HS-27A (cell line): ENCODE results near the gene SNX33.

Experiments
- DNase-seq: peaks from one replicate; pipeline ENCODE4 v3.0.0-alpha.2; 2012; ENCODE audit warnings: low read depth, missing footprints

The SNX33 gene

DNA sequence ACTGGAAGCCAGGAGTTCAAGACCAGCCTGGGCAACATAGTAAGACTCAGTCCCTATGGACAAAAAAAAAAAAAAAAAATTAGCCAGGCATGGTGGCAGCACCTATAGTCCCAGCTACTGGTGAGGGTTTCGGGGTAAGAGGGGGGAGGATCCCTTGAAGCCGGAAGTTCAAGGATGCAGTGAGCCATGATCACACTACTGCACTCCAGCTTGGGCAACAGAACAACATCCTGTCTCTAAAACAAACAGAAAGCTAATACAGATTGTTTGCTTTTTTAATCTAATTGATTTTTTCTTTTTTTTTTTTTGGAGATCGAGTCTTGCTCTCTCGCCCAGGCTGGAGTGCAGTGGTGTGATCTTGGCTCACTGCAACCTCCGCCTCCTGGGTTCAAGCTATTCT, 6.1 kb upstream of the SNX33 start:
- DNase-seq, result no peak

DNA sequence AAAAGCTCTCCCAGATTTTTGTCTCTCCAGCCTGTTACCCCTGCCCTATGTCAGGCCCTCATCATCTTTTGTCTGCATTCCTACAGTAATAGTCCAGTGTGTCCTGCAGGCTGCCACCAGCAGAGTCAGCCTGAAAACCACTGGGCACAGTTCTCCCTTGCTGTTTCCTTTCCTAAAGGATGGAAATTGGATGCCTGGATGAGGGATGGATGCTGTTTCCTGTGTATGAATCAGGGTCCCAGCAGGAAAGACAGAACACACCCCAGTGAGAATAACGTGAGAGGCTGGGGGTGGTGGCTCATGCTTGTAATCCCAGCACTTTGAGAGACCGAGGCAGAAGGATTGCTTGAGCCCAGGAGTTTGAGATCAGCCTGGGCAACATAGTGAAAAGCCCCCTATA, 3.3 kb upstream of the SNX33 start:
- DNase-seq, result no peak

DNA sequence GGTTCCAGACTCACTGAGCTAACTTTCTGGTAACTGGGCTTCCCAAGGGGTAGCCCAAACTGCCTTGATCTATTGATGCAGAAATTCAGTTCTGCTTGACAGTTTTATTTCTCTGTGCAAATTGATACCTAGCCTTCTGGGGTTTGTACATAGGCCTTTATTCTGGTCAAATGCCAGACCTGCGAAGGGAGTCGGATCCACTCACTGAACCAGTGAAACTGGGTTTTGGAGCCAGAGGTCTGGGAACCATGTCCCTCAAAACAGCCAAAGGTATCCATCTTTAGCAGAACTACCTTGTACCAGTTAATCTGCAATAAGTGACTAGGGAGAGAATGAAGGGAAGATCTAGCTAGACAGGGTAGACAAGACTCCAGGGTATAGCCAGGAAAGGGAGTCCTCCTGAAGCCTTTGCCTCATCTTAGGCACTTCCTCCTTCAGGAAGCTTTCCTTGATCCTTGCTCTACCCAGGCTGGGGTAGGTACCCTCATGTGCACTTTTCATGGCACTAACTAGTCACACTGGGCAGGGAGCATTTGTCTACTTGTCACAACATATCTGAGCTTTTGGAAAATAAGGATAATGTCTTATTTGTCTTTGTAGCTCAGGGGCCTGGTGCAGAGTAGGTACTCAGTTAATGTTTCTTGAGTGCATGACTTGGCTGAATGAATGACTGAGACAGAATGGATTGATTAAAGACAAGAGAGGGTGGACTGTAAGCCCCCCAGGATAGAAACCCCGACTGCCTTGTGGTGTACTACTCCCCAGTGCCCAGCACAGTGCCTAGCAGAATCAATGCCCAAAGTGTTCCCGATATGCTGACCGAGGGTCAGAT, 1.4 kb upstream of the SNX33 start:
- DNase-seq, result no peak

GRCh38 chr15:75646944-75647364, 758 bp upstream of the SNX33 start:
- DNase-seq, result no peak

DNA sequence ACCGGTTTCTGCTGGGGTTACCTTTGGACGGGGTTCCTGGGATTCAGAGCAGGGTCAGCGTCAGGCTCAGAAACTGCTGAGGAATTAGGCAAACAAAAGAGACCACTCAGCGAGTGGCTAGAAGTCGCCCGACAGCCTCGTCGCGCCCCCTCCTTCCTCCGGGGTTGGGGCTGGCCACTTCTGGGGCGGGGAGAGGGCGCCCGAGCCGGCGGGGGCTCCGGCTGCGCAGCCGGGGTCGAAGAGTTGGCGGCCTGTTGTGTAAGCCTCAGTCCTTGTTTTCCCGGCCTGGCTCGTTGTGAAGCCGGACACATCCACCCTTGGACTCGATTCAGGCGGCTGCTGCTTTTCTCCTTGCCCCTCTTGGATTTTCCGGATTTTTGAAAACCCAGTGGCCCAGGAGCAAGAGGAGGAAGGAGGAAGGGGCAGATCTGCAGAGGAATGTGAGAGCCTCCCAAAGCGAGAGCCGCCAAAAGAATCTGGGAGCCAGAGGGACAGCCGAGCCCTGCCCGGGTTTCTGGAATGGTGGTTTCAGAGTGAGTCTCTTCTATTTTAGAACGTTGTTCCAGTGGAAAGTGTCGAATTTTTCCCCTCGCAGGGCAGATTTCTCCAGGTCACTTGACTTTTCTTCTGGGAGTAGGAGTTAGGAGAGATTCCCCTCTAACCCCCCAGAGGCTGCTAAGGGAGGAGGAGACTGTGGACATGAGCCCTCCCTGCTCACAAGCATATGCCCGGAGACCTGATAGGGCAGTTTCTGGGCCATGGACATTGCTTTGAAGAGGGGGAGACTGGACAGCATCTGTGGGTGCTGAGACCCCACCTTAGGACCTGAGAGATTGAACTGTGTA, 666 bp downstream of the SNX33 start:
- DNase-seq, result no peak

DNA sequence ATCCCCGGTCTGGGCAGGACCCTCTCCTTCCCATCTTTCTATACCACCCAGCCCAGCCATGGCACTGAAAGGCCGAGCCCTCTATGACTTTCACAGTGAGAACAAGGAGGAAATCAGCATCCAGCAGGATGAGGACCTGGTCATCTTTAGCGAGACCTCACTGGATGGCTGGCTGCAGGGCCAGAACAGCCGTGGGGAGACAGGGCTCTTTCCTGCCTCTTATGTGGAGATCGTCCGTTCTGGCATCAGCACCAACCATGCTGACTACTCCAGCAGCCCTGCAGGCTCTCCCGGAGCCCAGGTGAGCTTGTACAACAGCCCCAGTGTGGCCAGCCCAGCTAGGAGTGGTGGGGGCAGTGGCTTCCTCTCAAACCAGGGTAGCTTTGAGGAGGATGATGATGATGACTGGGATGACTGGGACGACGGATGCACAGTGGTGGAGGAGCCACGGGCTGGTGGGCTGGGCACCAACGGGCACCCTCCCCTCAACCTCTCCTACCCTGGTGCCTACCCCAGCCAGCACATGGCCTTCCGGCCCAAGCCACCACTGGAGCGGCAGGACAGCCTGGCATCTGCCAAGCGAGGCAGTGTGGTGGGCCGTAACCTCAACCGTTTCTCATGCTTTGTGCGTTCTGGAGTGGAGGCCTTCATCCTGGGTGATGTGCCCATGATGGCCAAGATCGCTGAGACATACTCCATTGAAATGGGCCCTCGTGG, 1.5 kb downstream of the SNX33 start:
- DNase-seq, result no peak

GRCh38 chr15:75649848-75650247, 2.1 kb downstream of the SNX33 start:
- no peak for DNase-seq

- DNase-seq, result no peak
These were observed 3.4 kb downstream of the SNX33 start for GRCh38 chr15:75650908-75651809.

DNA sequence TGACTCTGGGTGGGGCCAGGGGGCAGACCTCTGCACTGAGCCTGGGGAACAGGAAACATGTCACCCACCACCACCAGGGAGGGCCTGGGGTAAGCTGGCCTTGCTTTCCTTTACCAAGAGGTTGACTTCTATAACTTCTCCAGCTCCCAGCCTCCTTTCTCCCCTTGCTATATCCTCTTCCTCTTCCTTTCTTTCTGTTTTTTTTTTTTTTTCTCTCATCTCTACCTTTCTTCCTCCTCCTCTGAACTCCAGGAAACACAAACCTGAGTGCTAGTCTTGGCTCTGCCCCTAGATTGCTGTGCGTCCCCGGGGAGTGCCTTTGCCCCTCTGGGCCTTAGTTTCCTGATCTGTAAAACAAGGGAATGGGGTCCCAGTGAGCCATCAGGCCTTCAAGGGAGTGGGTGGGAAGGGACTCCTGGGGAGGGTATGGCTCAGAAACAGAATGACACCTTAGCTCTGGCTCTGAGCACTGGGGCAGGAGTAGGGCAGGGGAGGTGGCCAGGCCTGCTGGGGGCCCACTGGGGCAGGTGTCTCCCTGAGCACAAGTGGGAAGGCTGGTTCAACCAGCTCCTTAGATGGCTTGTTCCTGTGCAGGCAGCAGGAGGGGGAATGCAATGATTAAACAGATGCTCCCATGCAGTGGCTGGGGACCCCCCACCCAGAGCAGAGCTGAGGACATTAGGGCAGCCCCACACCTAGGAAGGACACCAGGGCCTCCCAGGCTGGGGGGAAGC, 4.3 kb downstream of the SNX33 start:
- DNase-seq, result no peak

DNA sequence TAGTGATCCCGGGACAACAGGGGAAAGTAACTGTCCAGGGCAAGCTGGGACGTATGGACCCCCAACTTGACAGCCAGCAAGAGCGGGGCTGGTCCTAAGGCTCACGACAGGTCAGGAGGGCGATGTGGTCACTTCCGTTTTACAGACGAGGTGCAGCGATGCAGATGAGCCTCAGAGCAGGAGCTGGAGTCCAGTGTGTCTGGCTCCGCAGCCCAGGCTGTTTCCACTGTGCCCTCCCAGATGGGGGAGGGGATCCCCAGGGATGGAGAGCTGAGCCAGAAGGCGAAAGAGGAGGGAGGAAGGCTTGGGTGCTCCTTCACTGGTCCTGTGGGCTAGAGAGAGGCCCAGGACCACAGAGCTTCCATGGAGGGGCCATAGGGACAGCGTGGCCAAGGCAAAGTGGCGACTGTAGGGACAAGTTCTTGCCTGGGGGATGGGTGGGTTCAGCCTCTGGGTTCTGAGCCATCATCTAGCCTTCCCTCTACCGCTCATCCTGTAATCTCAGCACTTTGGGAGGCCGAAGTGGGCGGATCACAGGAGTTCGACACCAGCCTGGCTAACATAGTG, 5.7 kb downstream of the SNX33 start:
- DNase-seq, result no peak

DNA sequence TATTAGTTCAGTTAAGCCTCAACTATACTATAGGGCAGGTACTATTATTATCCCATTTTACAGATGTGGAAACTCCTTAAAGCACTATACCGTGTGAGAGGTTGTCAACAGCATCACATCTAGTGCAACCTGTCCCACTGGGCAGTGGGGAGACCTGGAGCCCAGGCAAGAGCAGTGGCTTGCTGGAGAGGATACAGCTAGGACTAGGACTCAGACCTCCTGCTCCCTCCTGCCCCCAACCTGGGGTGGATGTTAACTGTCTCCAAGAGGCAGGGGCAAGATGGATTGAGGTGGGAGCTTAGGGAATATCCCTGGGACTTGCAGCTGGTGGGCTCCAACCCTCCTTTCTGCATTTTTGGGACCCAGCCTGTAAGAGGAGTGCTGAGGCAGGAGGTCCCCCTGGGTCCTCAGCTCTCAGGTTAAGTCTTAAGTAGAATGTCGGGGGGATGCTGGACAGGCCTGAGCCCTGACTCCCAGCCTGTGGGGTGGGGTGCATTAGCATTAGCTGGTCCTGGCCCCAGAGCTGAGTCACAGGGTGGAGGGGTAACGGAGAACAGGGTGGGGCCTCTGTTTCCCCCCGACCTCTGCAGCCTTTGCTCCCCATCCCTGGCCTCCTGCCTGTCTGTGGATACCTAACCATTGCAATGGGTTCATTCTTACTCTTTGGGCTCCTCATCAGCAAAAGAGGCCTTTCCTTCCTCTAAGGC, 6.6 kb downstream of the SNX33 start:
- no peak for DNase-seq

DNA sequence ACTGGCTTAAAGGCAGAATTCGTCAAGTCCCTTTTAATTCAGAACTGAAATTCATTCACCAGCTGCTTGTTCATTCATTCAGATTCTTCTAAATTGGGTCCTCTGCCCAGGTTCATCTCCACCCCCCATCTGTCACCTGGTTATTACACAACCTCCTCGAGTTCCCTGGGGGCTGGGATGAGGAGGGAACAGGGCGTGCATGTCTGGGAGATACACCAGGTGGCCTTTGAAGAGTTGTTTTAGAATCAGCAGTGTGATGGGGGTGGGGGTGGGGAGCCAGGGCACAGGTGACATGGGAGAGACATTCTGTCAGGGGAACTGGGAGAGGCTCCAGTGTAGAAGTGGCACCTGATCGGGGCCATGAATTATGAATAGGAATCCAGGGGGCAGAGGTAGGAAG, 8.2 kb downstream of the SNX33 start:
- DNase-seq, result no peak

DNA sequence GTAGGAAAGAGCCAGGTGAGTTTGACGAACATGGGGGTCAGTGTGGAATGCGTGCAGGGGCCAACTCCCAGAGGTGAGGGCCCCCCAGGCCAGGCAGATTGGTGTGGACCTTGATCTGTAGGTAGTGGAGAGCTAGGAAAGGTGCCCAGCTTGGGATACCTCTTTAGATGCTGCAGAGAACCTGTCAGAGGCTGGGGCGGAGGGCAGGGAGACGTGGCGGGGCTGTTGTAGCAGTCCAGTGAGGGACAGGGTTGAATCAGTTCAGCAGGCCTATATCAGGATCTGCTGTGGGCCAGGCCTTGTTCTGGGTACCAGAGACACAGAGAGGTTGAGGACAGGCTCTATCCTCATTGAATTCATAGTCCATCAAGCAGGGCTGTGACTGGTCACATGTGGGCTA, 8.6 kb downstream of the SNX33 start:
- no peak for DNase-seq

GRCh38 chr15:75656813-75657212, 9.1 kb downstream of the SNX33 start:
- no peak for DNase-seq

DNA sequence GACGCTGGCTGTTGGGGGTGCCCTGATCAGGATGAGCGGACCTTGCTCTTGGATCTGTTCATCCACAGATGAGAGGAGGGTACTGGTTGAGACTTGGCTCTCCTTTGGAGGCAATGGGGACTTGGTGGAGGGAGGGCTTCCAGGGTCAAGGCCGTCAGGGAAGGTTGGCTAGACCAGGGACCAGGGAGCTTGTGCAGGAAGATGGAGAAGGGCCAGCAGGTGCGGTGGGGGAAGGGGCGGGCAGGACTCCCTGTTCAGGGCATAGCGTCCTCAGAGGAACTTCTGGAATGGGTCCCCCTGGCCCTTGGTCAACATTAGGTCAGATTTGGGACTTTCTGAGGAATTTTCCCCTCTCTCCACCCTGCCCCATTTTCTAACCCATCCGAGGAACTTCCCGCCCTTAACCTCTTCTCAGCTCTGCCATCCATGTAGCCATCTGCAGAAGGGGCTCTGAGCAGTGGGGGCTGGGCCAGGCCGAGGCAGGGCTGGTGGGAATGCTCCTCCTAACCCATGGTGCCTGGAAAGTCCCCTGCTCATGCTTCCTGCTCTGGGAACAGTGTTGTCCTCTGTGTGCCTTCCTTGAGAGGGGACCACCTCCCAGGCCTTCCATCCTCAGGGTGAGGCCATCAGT, 11.5 kb downstream of the SNX33 start:
- DNase-seq, result no peak

DNA sequence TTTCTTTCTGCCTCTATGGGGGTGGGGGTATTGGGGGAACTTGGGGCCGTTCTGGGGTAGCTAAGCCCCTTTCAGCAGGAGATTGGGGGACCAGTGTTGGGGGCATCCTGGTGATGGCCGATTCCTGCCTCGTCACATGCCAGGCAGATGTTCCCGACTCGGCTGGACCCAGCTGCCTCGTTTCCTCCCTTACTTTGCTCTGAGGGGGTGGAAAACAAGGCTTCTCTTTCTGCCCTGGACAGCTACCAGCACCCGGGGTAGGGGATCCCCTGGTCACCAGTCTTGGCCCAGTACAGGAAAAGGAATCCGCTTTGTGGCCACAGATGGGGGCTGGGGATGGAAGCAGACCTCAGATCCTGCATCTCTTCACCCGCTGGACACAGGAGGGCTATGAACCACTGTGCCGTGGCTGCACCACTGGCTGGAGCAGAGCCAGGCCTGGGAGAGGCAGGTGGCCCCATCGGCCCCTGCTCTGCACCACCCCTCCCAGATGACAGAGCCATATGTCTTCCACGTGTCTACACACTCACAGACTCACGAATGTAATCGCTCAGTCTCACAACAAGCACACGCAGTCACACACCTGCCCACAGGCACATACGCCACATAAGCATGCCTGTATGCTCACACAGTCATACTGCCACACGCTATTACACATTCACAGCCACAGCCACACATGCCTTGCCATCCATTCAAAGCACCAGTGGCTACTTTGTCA, 12.4 kb downstream of the SNX33 start:
- DNase-seq, result no peak

DNA sequence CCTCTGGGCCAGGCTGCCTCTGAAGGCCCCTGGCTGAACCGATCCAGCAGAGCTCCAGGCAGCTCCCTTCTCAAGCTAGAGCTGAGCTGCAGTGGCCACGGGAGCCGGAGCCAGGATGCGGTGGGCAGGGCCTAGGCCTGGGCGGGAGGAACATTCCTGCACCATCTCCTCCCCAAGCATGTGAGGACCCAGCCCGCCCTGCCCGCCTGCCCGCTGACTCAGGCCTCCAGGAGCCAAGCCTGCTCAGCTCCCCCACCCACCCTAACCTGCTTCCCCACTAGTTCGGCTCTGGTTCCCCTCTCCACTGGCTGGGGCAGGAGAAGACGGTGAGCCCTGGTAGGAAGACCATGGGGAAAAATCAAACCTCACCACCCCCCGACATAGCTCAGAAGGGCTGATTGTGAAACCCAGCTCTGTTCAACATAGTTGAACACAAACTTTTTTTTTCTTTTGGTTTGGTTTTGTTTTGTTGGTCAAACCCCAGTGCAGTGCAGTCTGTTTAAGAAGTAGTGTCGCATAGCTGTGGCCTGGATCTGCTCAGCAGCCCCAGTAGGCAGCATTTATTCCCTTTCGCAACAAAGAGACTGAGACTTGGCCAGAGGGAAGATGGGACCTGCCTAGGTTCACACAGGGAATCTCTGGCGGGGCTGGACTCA, 13.5 kb downstream of the SNX33 start:
- peak; percentile 90 for DNase-seq

DNA sequence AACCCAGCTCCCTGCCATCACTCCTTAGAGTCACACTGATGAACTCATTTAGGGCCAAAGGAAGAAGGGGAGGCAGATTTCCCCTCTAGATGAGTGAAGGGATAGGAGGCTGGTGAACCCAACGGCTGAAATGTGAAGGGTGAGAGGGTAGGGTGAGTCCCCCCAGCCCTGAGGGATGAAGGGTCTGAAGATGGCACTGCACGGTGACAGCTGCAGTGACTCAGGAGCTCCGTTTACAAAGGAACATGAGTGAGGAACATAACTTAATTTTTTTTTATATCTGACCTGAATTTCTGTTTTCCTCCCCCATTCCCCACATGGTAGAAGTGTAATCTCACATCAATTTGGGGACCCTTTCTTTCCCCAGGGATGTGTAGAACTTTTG, 14.0 kb downstream of the SNX33 start:
- DNase-seq, result no peak
